Liver (tissue), 9 donors: Measurements from ENCODE around the gene NSUN2. TPM values are rescaled to one million over a fixed set of nuclear protein-coding genes. Genes with fewer than 3 reads are reported as not detected.

Experiments
- DNase-seq: peaks from one replicate; pipeline ENCODE4 v3.0.0-alpha.2; 2017; ENCODE audit warnings: low spot score
- H3K27ac ChIP-seq, 2 donors: one replicate each; pipeline ENCODE4 v1.7.0; 2013; ENCODE audit warnings: inconsistent platforms in 2 of 2, low read length in 2 of 2, control low read depth in 1 of 2, low read depth in 1 of 2, mild to moderate bottlenecking in 1 of 2
- H3K27me3 ChIP-seq, 4 donors: one replicate each; pipeline versions ENCODE4 v1.6.1 to v1.7.0; 2013; ENCODE audit warnings: low read length in 3 of 4, inconsistent platforms in 1 of 4, mild to moderate bottlenecking in 1 of 4, moderate library complexity in 1 of 4; ENCODE audit not compliant: control insufficient read depth in 4 of 4, insufficient read depth in 4 of 4
- H3K36me3 ChIP-seq, 4 donors: one replicate each; pipeline versions ENCODE4 v1.6.1 to v1.7.0; 2013; ENCODE audit warnings: low read length in 3 of 4, mild to moderate bottlenecking in 3 of 4, low read depth in 1 of 4, moderate library complexity in 1 of 4; ENCODE audit not compliant: control insufficient read depth in 4 of 4, insufficient read depth in 3 of 4
- H3K4me1 ChIP-seq, 4 donors: one replicate each; pipeline versions ENCODE4 v1.6.1 to v1.7.0; 2013; ENCODE audit warnings: low read length in 3 of 4, mild to moderate bottlenecking in 3 of 4, moderate library complexity in 1 of 4; ENCODE audit not compliant: control insufficient read depth in 4 of 4, insufficient read depth in 4 of 4
- H3K4me3 ChIP-seq, 3 donors: one replicate each; pipeline versions ENCODE4 v1.6.1 to v1.7.0; 2013; ENCODE audit warnings: low read length in 3 of 3, control low read depth in 1 of 3, low read depth in 1 of 3, mild to moderate bottlenecking in 1 of 3
- H3K9ac ChIP-seq, 2 donors: one replicate each; pipeline ENCODE4 v1.7.0; 2013; ENCODE audit warnings: low read length in 2 of 2, mild to moderate bottlenecking in 2 of 2, moderate library complexity in 2 of 2, control low read depth in 1 of 2, low read depth in 1 of 2
- H3K9me3 ChIP-seq, 4 donors: one replicate each; pipeline versions ENCODE4 v1.6.1 to v1.7.0; 2013; ENCODE audit warnings: low read length in 3 of 4; ENCODE audit not compliant: control insufficient read depth in 4 of 4
- ATF3 ChIP-seq: IDR thresholded peaks from 2 replicates; pipeline ENCODE4 v1.6.1; 2016; ENCODE audit warnings: antibody characterized with exemption
- CTCF ChIP-seq: fragments of 150-350 bp; IDR thresholded peaks from 2 replicates; pipeline ENCODE4 v1.5.1; 2017; ENCODE audit warnings: improper control_type of control experiment, low read depth, low read length; ENCODE audit not compliant: missing input control
- EGR1 ChIP-seq, 2 donors: IDR thresholded peaks; 2 replicates each; pipeline ENCODE4 v1.6.1; 2016 to 2018; ENCODE audit warnings: antibody characterized with exemption in 2 of 2, low read depth in 2 of 2
- FOXA1 ChIP-seq: IDR thresholded peaks from 2 replicates; pipeline ENCODE4 v1.6.1; 2016; ENCODE audit warnings: antibody characterized with exemption
- FOXA2 ChIP-seq: IDR thresholded peaks from 2 replicates; pipeline ENCODE4 v1.6.1; 2016; ENCODE audit warnings: antibody characterized with exemption
- GABPA ChIP-seq, 2 donors: IDR thresholded peaks in 1 of 2; conservative IDR thresholded peaks in 1 of 2; 2 replicates each; pipeline ENCODE4 v1.6.1; 2016; ENCODE audit warnings: antibody characterized with exemption in 2 of 2, mild to moderate bottlenecking in 1 of 2, moderate library complexity in 1 of 2
- HNF4A ChIP-seq, 2 donors: conservative IDR thresholded peaks; 2 replicates each; pipeline ENCODE4 v1.6.1; 2016; ENCODE audit warnings: antibody characterized with exemption in 2 of 2, mild to moderate bottlenecking in 2 of 2
- HNF4G ChIP-seq: IDR thresholded peaks from 2 replicates; pipeline ENCODE4 v1.6.1; 2016; ENCODE audit warnings: antibody characterized with exemption
- JUND ChIP-seq, 2 donors: IDR thresholded peaks; 2 replicates each; pipeline ENCODE4 v1.6.1; 2016; ENCODE audit warnings: antibody characterized with exemption in 2 of 2
- MAX ChIP-seq: IDR thresholded peaks from 2 replicates; pipeline ENCODE4 v1.6.1; 2016; ENCODE audit warnings: antibody characterized with exemption
- NR2F2 ChIP-seq: IDR thresholded peaks from 2 replicates; pipeline ENCODE4 v1.6.1; 2016; ENCODE audit warnings: antibody characterized with exemption
- RAD21 ChIP-seq, 2 donors: IDR thresholded peaks; 2 replicates each; pipeline ENCODE4 v1.6.1; 2016; ENCODE audit warnings: antibody characterized with exemption in 2 of 2, mild to moderate bottlenecking in 2 of 2
- RXRA ChIP-seq, 2 donors: IDR thresholded peaks; 2 replicates each; pipeline ENCODE4 v1.6.1; 2017 to 2018; ENCODE audit warnings: antibody characterized with exemption in 2 of 2, mild to moderate bottlenecking in 1 of 2
- SP1 ChIP-seq: IDR thresholded peaks from 2 replicates; pipeline ENCODE4 v1.6.1; 2018; ENCODE audit warnings: antibody characterized with exemption, mild to moderate bottlenecking
- TAF1 ChIP-seq: conservative IDR thresholded peaks from 2 replicates; pipeline ENCODE4 v1.6.1; 2016; ENCODE audit warnings: antibody characterized with exemption, mild to moderate bottlenecking
- YY1 ChIP-seq: IDR thresholded peaks from 2 replicates; pipeline ENCODE4 v1.6.1; 2016; ENCODE audit warnings: antibody characterized with exemption, mild to moderate bottlenecking
- WGBS: extraction: QIAGEN DNeasy Blood & Tissue Kit; methylation state at CpG from one replicate; pipeline ENCODE4 v1.1.7; 2013; 5-methylcytosine and 5-hydroxymethylcytosine counted together
- polyA plus RNA-seq, 2 donors: library from polyadenylated mRNA; stranded (reverse) in 1 of 2; unstranded in 1 of 2; fragments of 200-250 nt in 1 of 2; fragments of >200 nt in 1 of 2; fragmentation: Nextera tagmentation in 1 of 2; extraction: Ambion mirVana in 1 of 2; gene quantifications; one replicate each; pipeline versions ENCODE4 v1.2.1 to v1.2.3, GENCODE V29; 2013 to 2015
- total RNA-seq, 2 donors: library from RNA; depleted of rRNA; stranded (reverse); fragments of >200 nt; gene quantifications; one replicate each; pipeline ENCODE4 v1.2.3, GENCODE V29; 2014
- TF ChIP-seq, protein P1 (sequence below): IDR thresholded peaks from 2 replicates; pipeline ENCODE4 v1.6.1; 2016; ENCODE audit warnings: antibody characterized with exemption, mild to moderate bottlenecking
- TF ChIP-seq, protein P2 (sequence below): IDR thresholded peaks from 2 replicates; pipeline ENCODE4 v1.6.1; 2016; ENCODE audit warnings: antibody characterized with exemption
- donor health status: healthy.
- donor health status: healthy.
- donor health status: healthy.
- donor health status: healthy.
- donor health status: healthy.

Gene NSUN2
- total and polyA plus RNA-seq, 4 donors: 26.9 to 52.2 (median 28.1) TPM

DNA sequence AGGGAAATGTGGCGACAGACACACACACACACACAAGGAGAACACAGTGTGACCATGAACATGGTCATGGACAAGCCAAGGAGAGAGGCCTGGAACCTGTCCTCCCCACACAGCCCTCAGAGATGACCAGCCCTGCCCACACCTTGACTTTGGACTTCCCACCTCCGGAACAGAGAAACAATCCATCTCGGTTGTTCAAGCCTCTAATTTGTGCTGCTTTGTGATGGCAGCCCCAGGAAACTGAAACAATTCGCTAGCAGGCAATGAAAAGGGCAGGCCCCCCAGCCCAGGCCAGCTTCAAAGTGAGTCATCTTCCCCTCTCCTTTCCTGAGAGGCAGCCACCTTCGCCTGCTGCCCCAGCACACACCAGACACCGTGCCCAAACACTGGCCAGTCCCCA is 47.7 kb downstream of the NSUN2 start:
- Histone ChIP-seq H3K27me3 (no peaks in the 10 kb centered on the region), H3K36me3 (peaks cover 0 to 7% (median 3%) of the 10 kb centered on the region in 4 donors), H3K4me1 (peaks cover 2 to 41% (median 13%) of the 10 kb centered on the region in 4 donors), H3K4me3 (peak overlapping the region in 1 of 3 donors; percentile 92), H3K9ac (peak overlapping the region; percentile 1 to 100), H3K9me3 (no peaks in the 10 kb centered on the region), H3K27ac (peak overlapping the region; percentile 87 to 94)
- no peak for DNase-seq
- 43% methylated on average over 6 of the region's 6 CpGs for WGBS
- no peak for TF ChIP-seq EGR1 (IDR thresholded peaks at IDR 0.05; ENCODE audit: low read depth in 2 of 2)
- TF ChIP-seq HNF4A (conservative IDR thresholded peaks at IDR 0.05): peak; percentile 48 to 66
- TF ChIP-seq SP1: peak; percentile 23

DNA sequence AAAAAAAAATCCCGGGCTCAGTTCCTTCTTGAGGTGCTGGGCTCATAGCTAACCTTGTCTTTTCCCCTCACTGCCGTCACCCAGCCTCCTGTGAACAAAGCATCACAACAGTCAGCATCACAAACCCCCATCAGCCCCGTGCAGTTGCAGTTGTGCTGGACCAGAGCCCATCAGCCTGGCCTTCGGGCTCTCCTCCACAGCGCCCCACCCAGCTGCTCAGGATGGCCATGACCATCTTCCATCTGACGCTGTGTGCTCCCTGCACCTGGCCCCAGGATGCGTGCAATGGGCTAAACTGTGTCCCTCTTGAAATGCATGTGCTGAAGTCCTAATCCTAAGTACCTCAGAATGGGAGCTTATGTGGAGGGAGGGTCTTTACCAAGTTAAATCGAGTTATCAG is 48.1 kb downstream of the NSUN2 start:
- Histone ChIP-seq H3K36me3 (peaks cover 0 to 7% (median 3%) of the 10 kb centered on the region in 4 donors), H3K27ac (peak overlapping the region; percentile 87 to 94), H3K4me1 (peaks cover 2 to 41% (median 13%) of the 10 kb centered on the region in 4 donors), H3K9ac (peak overlapping the region; percentile 85 to 100), H3K9me3 (no peaks in the 10 kb centered on the region), H3K4me3 (peak overlapping the region; percentile 65 to 92 (median 75)), H3K27me3 (no peaks in the 10 kb centered on the region)
- DNase-seq: no peak
- WGBS: 71% methylated on average over 8 of the region's 8 CpGs
- TF ChIP-seq, protein P1, sequence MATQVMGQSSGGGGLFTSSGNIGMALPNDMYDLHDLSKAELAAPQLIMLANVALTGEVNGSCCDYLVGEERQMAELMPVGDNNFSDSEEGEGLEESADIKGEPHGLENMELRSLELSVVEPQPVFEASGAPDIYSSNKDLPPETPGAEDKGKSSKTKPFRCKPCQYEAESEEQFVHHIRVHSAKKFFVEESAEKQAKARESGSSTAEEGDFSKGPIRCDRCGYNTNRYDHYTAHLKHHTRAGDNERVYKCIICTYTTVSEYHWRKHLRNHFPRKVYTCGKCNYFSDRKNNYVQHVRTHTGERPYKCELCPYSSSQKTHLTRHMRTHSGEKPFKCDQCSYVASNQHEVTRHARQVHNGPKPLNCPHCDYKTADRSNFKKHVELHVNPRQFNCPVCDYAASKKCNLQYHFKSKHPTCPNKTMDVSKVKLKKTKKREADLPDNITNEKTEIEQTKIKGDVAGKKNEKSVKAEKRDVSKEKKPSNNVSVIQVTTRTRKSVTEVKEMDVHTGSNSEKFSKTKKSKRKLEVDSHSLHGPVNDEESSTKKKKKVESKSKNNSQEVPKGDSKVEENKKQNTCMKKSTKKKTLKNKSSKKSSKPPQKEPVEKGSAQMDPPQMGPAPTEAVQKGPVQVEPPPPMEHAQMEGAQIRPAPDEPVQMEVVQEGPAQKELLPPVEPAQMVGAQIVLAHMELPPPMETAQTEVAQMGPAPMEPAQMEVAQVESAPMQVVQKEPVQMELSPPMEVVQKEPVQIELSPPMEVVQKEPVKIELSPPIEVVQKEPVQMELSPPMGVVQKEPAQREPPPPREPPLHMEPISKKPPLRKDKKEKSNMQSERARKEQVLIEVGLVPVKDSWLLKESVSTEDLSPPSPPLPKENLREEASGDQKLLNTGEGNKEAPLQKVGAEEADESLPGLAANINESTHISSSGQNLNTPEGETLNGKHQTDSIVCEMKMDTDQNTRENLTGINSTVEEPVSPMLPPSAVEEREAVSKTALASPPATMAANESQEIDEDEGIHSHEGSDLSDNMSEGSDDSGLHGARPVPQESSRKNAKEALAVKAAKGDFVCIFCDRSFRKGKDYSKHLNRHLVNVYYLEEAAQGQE: no peak
- TF ChIP-seq MAX (no peak), NR2F2 (no peak), ATF3 (no peak), RAD21 (IDR thresholded peaks at IDR 0.05) (no peak), JUND (IDR thresholded peaks at IDR 0.05) (no peak), RXRA (IDR thresholded peaks at IDR 0.05) (no peak), SP1 (no peak), CTCF (no peak), EGR1 (IDR thresholded peaks at IDR 0.05; ENCODE audit: low read depth in 2 of 2) (no peak), HNF4A (conservative IDR thresholded peaks at IDR 0.05) (no peak), HNF4G (no peak), FOXA2 (no peak), YY1 (no peak), TAF1 (no peak), FOXA1 (no peak), GABPA (IDR thresholded peaks at IDR 0.05 in 1 of 2, conservative IDR thresholded peaks at IDR 0.05 in 1 of 2) (no peak)
- TF ChIP-seq, protein P2, sequence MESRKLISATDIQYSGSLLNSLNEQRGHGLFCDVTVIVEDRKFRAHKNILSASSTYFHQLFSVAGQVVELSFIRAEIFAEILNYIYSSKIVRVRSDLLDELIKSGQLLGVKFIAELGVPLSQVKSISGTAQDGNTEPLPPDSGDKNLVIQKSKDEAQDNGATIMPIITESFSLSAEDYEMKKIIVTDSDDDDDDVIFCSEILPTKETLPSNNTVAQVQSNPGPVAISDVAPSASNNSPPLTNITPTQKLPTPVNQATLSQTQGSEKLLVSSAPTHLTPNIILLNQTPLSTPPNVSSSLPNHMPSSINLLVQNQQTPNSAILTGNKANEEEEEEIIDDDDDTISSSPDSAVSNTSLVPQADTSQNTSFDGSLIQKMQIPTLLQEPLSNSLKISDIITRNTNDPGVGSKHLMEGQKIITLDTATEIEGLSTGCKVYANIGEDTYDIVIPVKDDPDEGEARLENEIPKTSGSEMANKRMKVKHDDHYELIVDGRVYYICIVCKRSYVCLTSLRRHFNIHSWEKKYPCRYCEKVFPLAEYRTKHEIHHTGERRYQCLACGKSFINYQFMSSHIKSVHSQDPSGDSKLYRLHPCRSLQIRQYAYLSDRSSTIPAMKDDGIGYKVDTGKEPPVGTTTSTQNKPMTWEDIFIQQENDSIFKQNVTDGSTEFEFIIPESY: no peak
